K562 (cell line): ENCODE results near the gene ZCCHC3. TPM values are rescaled to one million over a fixed set of nuclear protein-coding genes. Genes with fewer than 3 reads are reported as not detected.

Experiments
- EGR1 ChIP-seq: fragments of 450-650 bp; conservative IDR thresholded peaks from 2 replicates; pipeline ENCODE4 v1.6.1; 2017; ENCODE audit warnings: mild to moderate bottlenecking
- HCFC1 ChIP-seq: IDR thresholded peaks from 2 replicates; pipeline ENCODE4 v1.6.1; 2012; ENCODE audit warnings: low read depth, low read length, improper control_type of control experiment
- HMGXB4 ChIP-seq: sonication (generic); formaldehyde crosslinking; IDR thresholded peaks from 2 replicates; pipeline ENCODE4 v1.8.1; 2023; ENCODE audit warnings: mild to moderate bottlenecking, missing genetic modification reagents
- MTA3 ChIP-seq: fragments of 450-650 bp; formaldehyde crosslinking; IDR thresholded peaks from 2 replicates; pipeline ENCODE4 v1.6.1; 2017; ENCODE audit warnings: mild to moderate bottlenecking, borderline replicate concordance
- POLR2G ChIP-seq: fragments of 200-400 bp; formaldehyde crosslinking; IDR thresholded peaks from 2 replicates; pipeline ENCODE4 v1.6.1; 2017; ENCODE audit warnings: low read depth, mild to moderate bottlenecking, antibody characterized with exemption, low read length, moderate library complexity
- PRPF4 ChIP-seq: fragments of 200-400 bp; formaldehyde crosslinking; IDR thresholded peaks from one replicate; pipeline ENCODE4 v1.6.1; 2017; ENCODE audit warnings: low read length, low read depth, mild to moderate bottlenecking; ENCODE audit not compliant: insufficient read depth, poor library complexity, severe bottlenecking
- RFX5 ChIP-seq: IDR thresholded peaks from 2 replicates; pipeline ENCODE4 v1.6.1; 2011; ENCODE audit warnings: low read depth, mild to moderate bottlenecking, improper control_type of control experiment, low read length
- SIN3B ChIP-seq: fragments of 450-650 bp; IDR thresholded peaks from 2 replicates; pipeline ENCODE4 v1.6.1; 2017; ENCODE audit warnings: low read depth, mild to moderate bottlenecking, moderate library complexity
- UBTF ChIP-seq, 2 experiments: IDR thresholded peaks; 2 replicates each; pipeline ENCODE4 v1.6.1; 2012; ENCODE audit warnings: improper control_type of control experiment in 2 of 2, low read depth in 2 of 2, low read length in 2 of 2, borderline replicate concordance in 1 of 2
- ZNF23 ChIP-seq: fragments of 250-450 bp; sonication (Bioruptor Pico); IDR thresholded peaks from 2 replicates; pipeline ENCODE4 v1.4.0; 2020; ENCODE audit warnings: mild to moderate bottlenecking
- polyA plus RNA-seq, 8 experiments: library from polyadenylated mRNA; depleted of rRNA in 4 of 8; stranded (reverse) in 5 of 8; unstranded in 3 of 8; fragments of >200 nt; fragmentation: Nextera tagmentation in 2 of 8; fragmentation: Illumina TruSeq in 1 of 8; extraction: Ambion mirVana in 2 of 8; extraction: Trizol in 1 of 8; gene quantifications; 2 replicates each; pipeline versions ENCODE4 v1.2.1 to v1.2.3, GENCODE V29; 2011 to 2014; ENCODE audit warnings: inconsistent platforms in 1 of 8, missing spikeins in 1 of 8
- total RNA-seq, 7 experiments: library from RNA; depleted of rRNA in 6 of 7; stranded (reverse); fragments of >200 nt in 6 of 7; fragmentation: Illumina TruSeq in 2 of 7; extraction: Trizol in 2 of 7; gene quantifications; 2 replicates each; pipeline versions ENCODE4 v1.2.1 to v1.2.3, GENCODE V29; 2011 to 2021; ENCODE audit warnings: low replicate concordance in 1 of 7
- TF ChIP-seq, protein P1 (sequence below): conservative IDR thresholded peaks from 2 replicates; pipeline ENCODE4 v1.6.1; 2011; ENCODE audit warnings: low read depth, mild to moderate bottlenecking, low read length; ENCODE audit not compliant: control insufficient read depth
- TF ChIP-seq, protein P2 (sequence below): fragments of 250-450 bp; sonication (Bioruptor Pico); IDR thresholded peaks from 2 replicates; pipeline ENCODE4 v1.5.0; 2021; ENCODE audit warnings: mild to moderate bottlenecking, moderate library complexity
- TF ChIP-seq, protein P3 (sequence below): fragments of 250-450 bp; sonication (Bioruptor Pico); IDR thresholded peaks from 2 replicates; pipeline ENCODE4 v1.4.0; 2020; ENCODE audit warnings: mild to moderate bottlenecking, moderate library complexity

Gene ZCCHC3
- total and polyA plus RNA-seq, 9 of the 15 experiments (the other 6 are each of a cell fraction or from before 2014, with no cell fraction given) = 2.8 to 23.3 (median 16.5) TPM

- TF ChIP-seq HMGXB4 (peak; percentile 66; the same call in 1 of the 2 replicates), PRPF4 (peak; percentile 17), UBTF (IDR thresholded peaks at IDR 0.05; ENCODE audit: borderline replicate concordance in 1 of 2, low read depth in 2 of 2, low read length in 2 of 2) (0 out of 4 replicates have a peak, but pooled peaks have one; percentile 58 to 78), POLR2G (peak; percentile 65), HCFC1 (0 out of 2 replicates have a peak, but pooled peaks have one; percentile 7), SIN3B (no peak), EGR1 (no peak), MTA3 (0 out of 2 replicates have a peak, but pooled peaks have one; percentile 45), ZNF23 (CRISPR knock-in tag) (no peak), RFX5 (no peak)
- TF ChIP-seq, protein P1, sequence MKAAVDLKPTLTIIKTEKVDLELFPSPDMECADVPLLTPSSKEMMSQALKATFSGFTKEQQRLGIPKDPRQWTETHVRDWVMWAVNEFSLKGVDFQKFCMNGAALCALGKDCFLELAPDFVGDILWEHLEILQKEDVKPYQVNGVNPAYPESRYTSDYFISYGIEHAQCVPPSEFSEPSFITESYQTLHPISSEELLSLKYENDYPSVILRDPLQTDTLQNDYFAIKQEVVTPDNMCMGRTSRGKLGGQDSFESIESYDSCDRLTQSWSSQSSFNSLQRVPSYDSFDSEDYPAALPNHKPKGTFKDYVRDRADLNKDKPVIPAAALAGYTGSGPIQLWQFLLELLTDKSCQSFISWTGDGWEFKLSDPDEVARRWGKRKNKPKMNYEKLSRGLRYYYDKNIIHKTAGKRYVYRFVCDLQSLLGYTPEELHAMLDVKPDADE = peak; percentile 6; the same call in 1 of the 2 replicates
- TF ChIP-seq, protein P2, sequence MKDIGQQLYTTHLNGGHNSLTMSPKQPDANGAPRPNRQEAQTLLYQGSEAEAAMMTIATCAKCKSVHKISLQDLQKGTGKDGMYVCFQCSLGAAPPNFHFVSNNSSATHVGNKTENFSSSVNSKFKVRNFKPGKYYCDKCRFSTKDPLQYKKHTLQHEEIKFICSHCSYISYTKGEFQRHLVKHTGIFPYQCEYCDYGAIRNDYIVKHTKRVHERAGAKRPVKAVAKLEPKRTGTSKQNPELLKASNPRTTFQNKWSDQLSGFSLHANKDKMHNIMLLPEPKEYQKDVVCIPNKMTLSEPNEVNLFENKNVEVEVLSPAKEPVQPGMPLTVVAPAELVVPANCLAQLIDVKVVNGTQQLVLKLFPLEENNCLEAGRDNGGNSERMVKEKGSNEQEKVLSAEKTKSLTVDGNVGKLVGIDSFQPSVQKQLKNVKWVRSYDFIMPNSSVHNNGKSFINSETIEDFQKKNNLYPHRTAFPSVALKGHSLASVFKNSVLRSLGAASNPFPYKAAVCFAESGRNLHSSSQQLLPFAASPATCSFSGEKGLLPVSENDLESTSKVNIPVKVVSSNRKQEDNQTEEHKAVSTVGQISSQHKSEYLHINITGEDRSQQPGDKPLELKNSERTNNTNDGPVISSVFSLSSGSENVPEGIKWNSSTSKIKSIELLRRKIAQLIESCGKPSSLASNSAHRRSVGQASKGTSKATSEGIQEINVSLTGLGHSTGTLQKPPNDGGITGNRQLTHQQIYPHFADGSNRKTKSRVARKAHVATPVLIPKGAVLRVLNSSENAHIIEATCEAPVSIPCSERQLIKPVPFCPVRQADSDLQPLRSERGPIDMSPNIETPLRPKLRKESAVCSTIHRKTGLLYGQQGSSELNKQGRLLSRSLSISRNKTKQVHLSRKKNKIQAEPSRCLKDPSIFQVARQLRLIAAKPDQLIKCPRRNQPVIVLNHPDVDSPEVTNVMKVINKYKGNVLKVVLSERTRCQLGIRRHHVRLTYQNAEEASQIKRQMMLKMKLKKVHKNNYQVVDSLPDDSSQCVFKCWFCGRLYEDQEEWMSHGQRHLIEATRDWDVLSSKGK (CRISPR knock-in tag) = no peak
- TF ChIP-seq, protein P3, sequence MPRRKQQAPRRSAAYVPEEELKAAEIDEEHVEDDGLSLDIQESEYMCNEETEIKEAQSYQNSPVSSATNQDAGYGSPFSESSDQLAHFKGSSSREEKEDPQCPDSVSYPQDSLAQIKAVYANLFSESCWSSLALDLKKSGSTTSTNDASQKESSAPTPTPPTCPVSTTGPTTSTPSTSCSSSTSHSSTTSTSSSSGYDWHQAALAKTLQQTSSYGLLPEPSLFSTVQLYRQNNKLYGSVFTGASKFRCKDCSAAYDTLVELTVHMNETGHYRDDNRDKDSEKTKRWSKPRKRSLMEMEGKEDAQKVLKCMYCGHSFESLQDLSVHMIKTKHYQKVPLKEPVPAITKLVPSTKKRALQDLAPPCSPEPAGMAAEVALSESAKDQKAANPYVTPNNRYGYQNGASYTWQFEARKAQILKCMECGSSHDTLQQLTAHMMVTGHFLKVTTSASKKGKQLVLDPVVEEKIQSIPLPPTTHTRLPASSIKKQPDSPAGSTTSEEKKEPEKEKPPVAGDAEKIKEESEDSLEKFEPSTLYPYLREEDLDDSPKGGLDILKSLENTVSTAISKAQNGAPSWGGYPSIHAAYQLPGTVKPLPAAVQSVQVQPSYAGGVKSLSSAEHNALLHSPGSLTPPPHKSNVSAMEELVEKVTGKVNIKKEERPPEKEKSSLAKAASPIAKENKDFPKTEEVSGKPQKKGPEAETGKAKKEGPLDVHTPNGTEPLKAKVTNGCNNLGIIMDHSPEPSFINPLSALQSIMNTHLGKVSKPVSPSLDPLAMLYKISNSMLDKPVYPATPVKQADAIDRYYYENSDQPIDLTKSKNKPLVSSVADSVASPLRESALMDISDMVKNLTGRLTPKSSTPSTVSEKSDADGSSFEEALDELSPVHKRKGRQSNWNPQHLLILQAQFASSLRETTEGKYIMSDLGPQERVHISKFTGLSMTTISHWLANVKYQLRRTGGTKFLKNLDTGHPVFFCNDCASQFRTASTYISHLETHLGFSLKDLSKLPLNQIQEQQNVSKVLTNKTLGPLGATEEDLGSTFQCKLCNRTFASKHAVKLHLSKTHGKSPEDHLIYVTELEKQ (CRISPR knock-in tag) = no peak
These were observed 28.7 kb downstream of the ZCCHC3 start (continued) for GRCh38 chr20:325889-326644.
